Endothelial cell of umbilical vein (primary cell): ENCODE data around the gene FGFR1OP2. TPM values are rescaled to one million over a fixed set of nuclear protein-coding genes. Genes with fewer than 3 reads are reported as not detected.

Source experiments
- BruUV-seq: library from RNA; stranded (reverse); fragments of 400-500 nt; replicated peaks from 2 replicates; lab custom pipeline; 2021; lab: Mats Ljungman, UMichigan
- CTCF ChIA-PET: fragments of 300-600, 350-600 bp; sonication (Branson Sonifier 250); formaldehyde crosslinking; loops from one replicate; lab custom pipeline; 2021; ENCODE audit warnings: antibody characterized with exemption, inconsistent platforms; lab: Charles Lee
- POLR2A ChIA-PET: fragments of 300-600, 350-600 bp; sonication (Branson Sonifier 250); formaldehyde crosslinking; loops from one replicate; lab custom pipeline; 2021; ENCODE audit warnings: antibody characterized with exemption, inconsistent platforms; lab: Charles Lee
- DNase-seq: peaks from one replicate; pipeline ENCODE4 v3.0.0-alpha.2; 2011; ENCODE audit warnings: low read depth, low spot score
- FAIRE-seq: peaks from 2 replicates; lab custom pipeline; 2011; peaks lifted over from hg19 to GRCh38; lab: Jason Lieb, UNC
- H2AFZ ChIP-seq: 2 replicates; pipeline ENCODE4 v1.6.0; 2012; ENCODE audit warnings: low read depth, low read length, control low read depth, inconsistent platforms
- H3K27ac ChIP-seq: 2 replicates; pipeline ENCODE4 v1.5.1; 2011; ENCODE audit warnings: low read depth, mild to moderate bottlenecking, control low read depth, low read length, moderate library complexity; ENCODE audit not compliant: insufficient read depth
- H3K27me3 ChIP-seq, 2 experiments: 2 replicates each; pipeline versions ENCODE4 v1.6.0 to v1.6.1; 2011; ENCODE audit warnings: low read length in 2 of 2, mixed read lengths in 1 of 2; ENCODE audit not compliant: control insufficient read depth in 2 of 2, insufficient read depth in 2 of 2
- H3K36me3 ChIP-seq, 2 experiments: 2 replicates in 1 of 2; 3 replicates in 1 of 2; pipeline ENCODE4 v1.5.1; 2011; ENCODE audit warnings: low read length in 2 of 2, mild to moderate bottlenecking in 1 of 2, moderate library complexity in 1 of 2; ENCODE audit not compliant: control insufficient read depth in 2 of 2, insufficient read depth in 2 of 2; ENCODE audit errors: extremely low read depth in 1 of 2
- H3K4me1 ChIP-seq: 3 replicates; pipeline ENCODE4 v1.5.1; 2011; ENCODE audit warnings: mild to moderate bottlenecking, low read length; ENCODE audit not compliant: control insufficient read depth, insufficient read depth; ENCODE audit errors: extremely low read depth
- H3K4me2 ChIP-seq: 2 replicates; pipeline ENCODE4 v1.6.1; 2011; ENCODE audit warnings: low read length, control low read depth, mixed read lengths; ENCODE audit not compliant: insufficient read depth
- H3K4me3 ChIP-seq, 3 experiments: fragments of 200-600 bp in 1 of 3; sonication (generic), shearing (Covaris generic) in 1 of 3; replicated peaks in 1 of 3; 2 replicates each; pipeline ENCODE4 v1.5.1; 2011 to 2016; ENCODE audit warnings: control low read depth in 3 of 3, low read length in 3 of 3, mild to moderate bottlenecking in 2 of 3, inconsistent platforms in 1 of 3, low read depth in 1 of 3, moderate library complexity in 1 of 3; ENCODE audit not compliant: insufficient read depth in 1 of 3
- H3K79me2 ChIP-seq: 2 replicates; pipeline ENCODE4 v1.6.0; 2012; ENCODE audit warnings: low read length, inconsistent platforms; ENCODE audit not compliant: control insufficient read depth, insufficient read depth
- H3K9ac ChIP-seq: replicated peaks from 2 replicates; pipeline ENCODE3; 2011; ENCODE audit warnings: low read length, control low read depth; ENCODE audit not compliant: insufficient read depth; ENCODE audit errors: extremely low read depth
- H3K9me1 ChIP-seq: replicated peaks from 3 replicates; pipeline ENCODE4 v1.6.0; 2011; ENCODE audit warnings: mild to moderate bottlenecking, low read length; ENCODE audit not compliant: control insufficient read depth, insufficient read depth; ENCODE audit errors: extremely low read depth
- H3K9me3 ChIP-seq: replicated peaks from 2 replicates; pipeline ENCODE4 v1.5.1; 2012; ENCODE audit warnings: low read length, inconsistent platforms; ENCODE audit not compliant: control insufficient read depth, insufficient read depth
- H4K20me1 ChIP-seq: replicated peaks from 2 replicates; pipeline ENCODE3; 2011; ENCODE audit warnings: mild to moderate bottlenecking, low read length; ENCODE audit not compliant: control insufficient read depth, insufficient read depth; ENCODE audit errors: extremely low read depth
- EZH2 ChIP-seq: IDR thresholded peaks from 2 replicates; pipeline ENCODE4 v1.6.1; 2012; ENCODE audit warnings: borderline replicate concordance, low read depth, mild to moderate bottlenecking, moderate library complexity, low read length, inconsistent platforms; ENCODE audit not compliant: severe bottlenecking
- FOS ChIP-seq: IDR thresholded peaks from 2 replicates; pipeline ENCODE4 v1.6.1; 2011; ENCODE audit warnings: mild to moderate bottlenecking, low read length, moderate library complexity, borderline replicate concordance; ENCODE audit not compliant: insufficient read depth
- GATA2 ChIP-seq: IDR thresholded peaks from 2 replicates; pipeline ENCODE4 v1.7.0; 2011; ENCODE audit warnings: low read depth, mild to moderate bottlenecking, moderate library complexity, mixed read lengths, low read length; ENCODE audit not compliant: insufficient read length, insufficient read depth
- JUN ChIP-seq: IDR thresholded peaks from 2 replicates; pipeline ENCODE4 v1.6.1; 2011; ENCODE audit warnings: borderline replicate concordance, low read depth; ENCODE audit not compliant: insufficient read length, insufficient read depth
- MYC ChIP-seq: IDR thresholded peaks from one replicate; pipeline ENCODE4 v1.6.1; 2011; ENCODE audit warnings: mild to moderate bottlenecking, low read depth, low read length
- POLR2A ChIP-seq: IDR thresholded peaks from 2 replicates; pipeline ENCODE4 v1.6.1; 2012; ENCODE audit warnings: low read depth, mild to moderate bottlenecking, control low read depth, low read length
- POLR2AphosphoS5 ChIP-seq: IDR thresholded peaks from 2 replicates; pipeline ENCODE4 v1.6.1; 2012; ENCODE audit warnings: low read depth, mild to moderate bottlenecking, control low read depth, low read length, moderate library complexity; ENCODE audit not compliant: insufficient read depth
- dilution Hi-C: fragments of 300-500 bp; cut with MboI; formaldehyde crosslinking; loops from one replicate; pipeline ENCODE4 v1.15.0; 2019; ENCODE audit warnings: low sequenced_read_pairs; ENCODE audit not compliant: extremely low pct_ligation_motif_present
- intact Hi-C: fragments of 100-400 bp; cut with micrococcal nuclease; formaldehyde crosslinking; loops from one replicate; pipeline ENCODE4 v1.10.0; 2022
- polyA plus RNA-seq, 4 experiments: library from polyadenylated mRNA; depleted of rRNA in 3 of 4; stranded (reverse) in 3 of 4; unstranded in 1 of 4; fragments of >200 nt; gene quantifications; 2 replicates each; pipeline versions ENCODE4 v1.2.1 to v1.2.3, GENCODE V29; 2011 to 2012; ENCODE audit warnings: missing spikeins in 1 of 4
- total RNA-seq: library from RNA; stranded (reverse); gene quantifications from 2 replicates; pipeline ENCODE4 v1.2.3, GENCODE V29; 2021
- TF ChIP-seq, protein P1 (sequence below), 2 donors: IDR thresholded peaks; 1 replicate in 1 of 2; 2 replicates in 1 of 2; pipeline ENCODE4 v1.5.1; 2011; ENCODE audit warnings: low read length in 2 of 2, mild to moderate bottlenecking in 2 of 2, moderate library complexity in 2 of 2, control low read depth in 1 of 2, inconsistent platforms in 1 of 2, low read depth in 1 of 2; ENCODE audit not compliant: insufficient read depth in 1 of 2; ENCODE audit errors: extremely low read depth in 1 of 2
- TF ChIP-seq, protein P2 (sequence below): IDR thresholded peaks from 2 replicates; pipeline ENCODE4 v1.6.1; 2011; ENCODE audit not compliant: insufficient read depth, insufficient read length

FGFR1OP2 gene
- total and polyA plus RNA-seq, 2 donors (not counting 3 experiments of a cell fraction or from before 2014, with no cell fraction given) = 22.7 to 49.3 TPM

DNA sequence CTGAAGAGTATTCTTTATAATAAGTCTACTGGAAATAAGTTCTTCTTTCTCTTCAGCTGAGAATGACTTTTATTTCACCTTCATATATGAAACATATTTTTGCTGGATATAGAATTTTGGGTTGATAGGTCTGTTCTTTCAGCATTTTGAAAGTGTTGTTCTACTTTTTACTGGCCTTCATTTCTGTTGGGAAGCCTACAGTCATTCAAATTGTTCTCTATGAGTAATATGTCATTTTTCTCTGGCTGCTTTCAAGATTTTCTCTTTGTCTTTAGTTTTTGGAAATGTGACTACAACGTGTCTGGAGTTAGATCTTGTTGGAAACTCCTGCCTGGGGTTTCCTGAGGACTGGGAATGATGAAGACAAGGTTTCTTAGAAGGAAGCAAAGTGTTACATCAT lies 10.0 kb downstream of the FGFR1OP2 start:
- Histone ChIP-seq H3K27ac (no peak overlapping the region), H3K4me3 (no peak overlapping the region), H4K20me1 (peaks cover 11% of the 10 kb centered on the region), H2AFZ (no peak overlapping the region), H3K9me1 (no peaks in the 10 kb centered on the region), H3K4me2 (no peak overlapping the region), H3K9me3 (no peaks in the 10 kb centered on the region), H3K36me3 (no peaks in the 10 kb centered on the region), H3K27me3 (no peaks in the 10 kb centered on the region), H3K79me2 (peaks cover 91% of the 10 kb centered on the region), H3K4me1 (peaks cover 3% of the 10 kb centered on the region), H3K9ac (no peak overlapping the region)
- no TSS peak for BruUV-seq
- intact Hi-C loops (no loop called here), dilution Hi-C loops (no loop called here)
- DNase-seq = no peak
- FAIRE-seq = no peak
- ChIA-PET POLR2A (no interaction called here), CTCF (no interaction called here)
- TF ChIP-seq FOS = no peak
- TF ChIP-seq GATA2 = no peak
- TF ChIP-seq POLR2AphosphoS5 = no peak
- no peak for TF ChIP-seq EZH2
- TF ChIP-seq, protein P1, sequence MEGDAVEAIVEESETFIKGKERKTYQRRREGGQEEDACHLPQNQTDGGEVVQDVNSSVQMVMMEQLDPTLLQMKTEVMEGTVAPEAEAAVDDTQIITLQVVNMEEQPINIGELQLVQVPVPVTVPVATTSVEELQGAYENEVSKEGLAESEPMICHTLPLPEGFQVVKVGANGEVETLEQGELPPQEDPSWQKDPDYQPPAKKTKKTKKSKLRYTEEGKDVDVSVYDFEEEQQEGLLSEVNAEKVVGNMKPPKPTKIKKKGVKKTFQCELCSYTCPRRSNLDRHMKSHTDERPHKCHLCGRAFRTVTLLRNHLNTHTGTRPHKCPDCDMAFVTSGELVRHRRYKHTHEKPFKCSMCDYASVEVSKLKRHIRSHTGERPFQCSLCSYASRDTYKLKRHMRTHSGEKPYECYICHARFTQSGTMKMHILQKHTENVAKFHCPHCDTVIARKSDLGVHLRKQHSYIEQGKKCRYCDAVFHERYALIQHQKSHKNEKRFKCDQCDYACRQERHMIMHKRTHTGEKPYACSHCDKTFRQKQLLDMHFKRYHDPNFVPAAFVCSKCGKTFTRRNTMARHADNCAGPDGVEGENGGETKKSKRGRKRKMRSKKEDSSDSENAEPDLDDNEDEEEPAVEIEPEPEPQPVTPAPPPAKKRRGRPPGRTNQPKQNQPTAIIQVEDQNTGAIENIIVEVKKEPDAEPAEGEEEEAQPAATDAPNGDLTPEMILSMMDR (IDR thresholded peaks at IDR 0.05; ENCODE audit: extremely low read depth in 1 of 2, insufficient read depth in 1 of 2, low read depth in 1 of 2, low read length in 2 of 2) = no peak
- TF ChIP-seq JUN = no peak
- TF ChIP-seq, protein P2, sequence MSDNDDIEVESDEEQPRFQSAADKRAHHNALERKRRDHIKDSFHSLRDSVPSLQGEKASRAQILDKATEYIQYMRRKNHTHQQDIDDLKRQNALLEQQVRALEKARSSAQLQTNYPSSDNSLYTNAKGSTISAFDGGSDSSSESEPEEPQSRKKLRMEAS = no peak
- no peak for TF ChIP-seq POLR2A
- TF ChIP-seq MYC = no peak
